HUES48 (cell line): ENCODE results near the gene RPL38.
A peak's percentile ranks its signal among the peaks of the same experiment; 100 is the strongest.

ENCODE experiments used
- H3K27ac ChIP-seq: one replicate; pipeline ENCODE4 v1.7.0; 2013; ENCODE audit warnings: low read depth, low read length, inconsistent platforms
- H3K27me3 ChIP-seq: 2 replicates; pipeline ENCODE4 v1.6.1; 2013; ENCODE audit warnings: mild to moderate bottlenecking, low read length; ENCODE audit not compliant: control insufficient read depth, insufficient read depth
- H3K36me3 ChIP-seq: 2 replicates; pipeline ENCODE4 v1.6.1; 2013; ENCODE audit warnings: low read length; ENCODE audit not compliant: control insufficient read depth, insufficient read depth
- H3K4me1 ChIP-seq: 2 replicates; pipeline ENCODE4 v1.6.1; 2013; ENCODE audit warnings: mild to moderate bottlenecking, low read length; ENCODE audit not compliant: control insufficient read depth, insufficient read depth
- H3K4me3 ChIP-seq: 2 replicates; pipeline ENCODE4 v1.5.1; 2013; ENCODE audit warnings: mild to moderate bottlenecking, low read depth, low read length
- H3K9ac ChIP-seq: 2 replicates; pipeline ENCODE4 v1.6.1; 2013; ENCODE audit warnings: mild to moderate bottlenecking, low read depth, low read length, moderate library complexity
- H3K9me3 ChIP-seq: 2 replicates; pipeline ENCODE4 v1.6.1; 2013; ENCODE audit warnings: low read length; ENCODE audit not compliant: control insufficient read depth, insufficient read depth

The RPL38 gene

GRCh38 chr17:74241431-74241830 is 38.0 kb downstream of the RPL38 start:
- Histone ChIP-seq H3K4me3 (no peak overlapping the region), H3K36me3 (no peaks in the 10 kb centered on the region), H3K4me1 (peaks cover 19% of the 10 kb centered on the region), H3K27me3 (peaks cover 5% of the 10 kb centered on the region; the same call in 1 of the 2 replicates), H3K9me3 (no peaks in the 10 kb centered on the region), H3K9ac (no peak overlapping the region), H3K27ac (no peak overlapping the region)

DNA sequence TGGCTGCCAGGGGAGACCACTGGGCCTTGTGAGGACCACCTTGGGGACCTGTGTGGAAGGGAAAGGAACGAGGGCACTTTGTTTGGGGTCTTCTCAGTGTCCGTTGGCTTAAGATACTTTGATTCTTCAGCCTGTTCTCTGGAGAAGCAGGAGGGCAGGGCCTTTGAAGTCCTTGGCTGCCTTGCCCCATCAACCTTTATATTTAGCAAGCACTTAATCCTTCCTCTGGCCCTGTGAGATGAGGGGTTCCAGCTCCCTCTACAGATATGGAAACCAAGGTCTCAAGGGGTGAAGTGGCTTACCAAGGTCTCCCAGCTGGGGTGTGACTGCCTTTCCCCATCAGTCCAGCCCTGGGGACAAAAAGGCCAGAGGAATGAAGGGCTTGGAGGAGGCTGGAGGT is 38.4 kb downstream of the RPL38 start:
- no peak overlapping the region for H3K27ac ChIP-seq
- H3K27me3 ChIP-seq = peaks cover 5% of the 10 kb centered on the region; the same call in 1 of the 2 replicates
- no peaks in the 10 kb centered on the region for H3K36me3 ChIP-seq
- no peaks in the 10 kb centered on the region for H3K9me3 ChIP-seq
- H3K9ac ChIP-seq = no peak overlapping the region
- H3K4me3 ChIP-seq = no peak overlapping the region
- H3K4me1 ChIP-seq = peaks cover 19% of the 10 kb centered on the region

DNA sequence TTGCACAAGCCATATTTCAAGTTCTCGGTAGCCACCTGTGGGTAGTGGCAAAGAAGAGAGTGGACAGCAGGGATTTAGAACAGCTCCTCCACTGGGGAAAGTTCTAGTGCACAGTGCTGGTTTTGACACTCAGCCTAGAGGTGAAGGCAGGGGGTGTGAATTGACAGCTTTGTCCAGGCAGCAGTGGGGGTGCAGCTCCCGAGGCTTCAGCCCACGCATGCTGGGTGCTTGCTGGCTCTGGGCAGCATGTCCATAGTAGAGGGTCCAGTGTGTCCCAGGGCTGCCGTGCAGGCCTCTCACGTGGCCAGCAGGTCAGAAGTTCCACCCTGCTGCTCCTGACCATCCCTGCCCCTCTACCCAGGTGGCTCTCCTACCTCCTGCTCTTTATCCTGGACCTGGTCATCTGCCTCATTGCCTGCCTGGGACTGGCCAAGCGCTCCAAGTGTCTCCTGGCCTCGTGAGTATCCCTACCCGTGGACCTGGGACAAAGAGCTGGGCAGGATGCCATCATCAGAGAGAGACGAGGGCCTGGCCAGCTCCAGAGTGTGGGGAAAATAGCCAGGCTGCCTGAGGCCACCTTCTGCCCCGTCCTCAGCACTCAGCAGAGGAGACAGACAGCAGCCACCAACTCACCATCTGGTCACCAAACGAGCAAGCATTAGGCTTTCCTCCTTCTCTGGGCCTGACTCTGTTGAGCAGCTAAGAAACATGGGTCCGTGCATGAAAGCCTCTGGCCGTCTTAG is 39.7 kb downstream of the RPL38 start:
- Histone ChIP-seq H3K4me3 (no peak overlapping the region), H3K27me3 (peaks cover 5% of the 10 kb centered on the region), H3K9me3 (no peaks in the 10 kb centered on the region), H3K27ac (no peak overlapping the region), H3K9ac (no peak overlapping the region), H3K36me3 (no peaks in the 10 kb centered on the region), H3K4me1 (peaks cover 19% of the 10 kb centered on the region)

DNA sequence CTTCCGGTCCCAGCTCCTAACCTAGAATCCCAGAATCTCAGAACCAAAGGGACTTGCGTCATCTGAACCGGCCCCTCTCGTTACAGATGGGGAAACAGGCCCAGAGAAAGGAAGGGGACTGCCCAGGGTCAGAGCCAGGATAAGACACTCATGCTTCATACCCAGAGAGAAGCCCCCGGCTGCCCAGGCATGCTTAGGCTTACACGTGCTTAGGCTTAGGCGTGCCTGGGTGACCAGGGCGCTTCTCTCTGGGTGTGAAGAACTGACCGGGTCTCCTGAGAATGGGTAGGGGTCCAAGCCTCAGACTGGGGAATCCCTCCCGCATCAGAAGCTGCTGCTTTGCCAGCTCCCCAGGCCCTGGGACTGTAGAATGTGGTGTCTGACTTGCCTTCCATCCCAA is 40.6 kb downstream of the RPL38 start:
- Histone ChIP-seq H3K9me3 (no peaks in the 10 kb centered on the region), H3K4me1 (peaks cover 19% of the 10 kb centered on the region), H3K27ac (no peak overlapping the region), H3K36me3 (no peaks in the 10 kb centered on the region), H3K27me3 (peaks cover 5% of the 10 kb centered on the region), H3K4me3 (no peak overlapping the region), H3K9ac (no peak overlapping the region)

DNA sequence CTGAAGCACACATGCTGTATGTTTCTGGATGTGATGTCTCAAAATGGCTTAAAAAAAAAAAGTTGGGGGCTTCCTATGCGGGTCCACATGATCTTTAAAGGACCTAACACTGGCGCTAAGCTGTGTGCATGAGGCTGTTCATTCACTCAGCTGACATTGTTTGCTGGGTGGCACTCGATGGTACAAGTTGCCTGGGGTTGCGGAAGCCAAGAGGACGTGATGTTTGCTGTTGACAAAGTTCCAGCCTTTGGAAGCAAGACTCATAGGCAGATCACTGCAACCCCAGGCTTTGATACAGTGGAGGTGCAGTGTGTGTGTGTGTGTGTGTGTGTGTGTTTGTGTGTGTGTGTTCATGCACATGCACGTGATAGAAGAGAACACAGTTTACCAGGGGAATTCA is 41.1 kb downstream of the RPL38 start:
- no peak overlapping the region for H3K27ac ChIP-seq
- no peaks in the 10 kb centered on the region for H3K36me3 ChIP-seq
- no peaks in the 10 kb centered on the region for H3K9me3 ChIP-seq
- peaks cover 5% of the 10 kb centered on the region for H3K27me3 ChIP-seq
- H3K4me3 ChIP-seq = no peak overlapping the region
- peaks cover 19% of the 10 kb centered on the region for H3K4me1 ChIP-seq
- H3K9ac ChIP-seq = no peak overlapping the region

DNA sequence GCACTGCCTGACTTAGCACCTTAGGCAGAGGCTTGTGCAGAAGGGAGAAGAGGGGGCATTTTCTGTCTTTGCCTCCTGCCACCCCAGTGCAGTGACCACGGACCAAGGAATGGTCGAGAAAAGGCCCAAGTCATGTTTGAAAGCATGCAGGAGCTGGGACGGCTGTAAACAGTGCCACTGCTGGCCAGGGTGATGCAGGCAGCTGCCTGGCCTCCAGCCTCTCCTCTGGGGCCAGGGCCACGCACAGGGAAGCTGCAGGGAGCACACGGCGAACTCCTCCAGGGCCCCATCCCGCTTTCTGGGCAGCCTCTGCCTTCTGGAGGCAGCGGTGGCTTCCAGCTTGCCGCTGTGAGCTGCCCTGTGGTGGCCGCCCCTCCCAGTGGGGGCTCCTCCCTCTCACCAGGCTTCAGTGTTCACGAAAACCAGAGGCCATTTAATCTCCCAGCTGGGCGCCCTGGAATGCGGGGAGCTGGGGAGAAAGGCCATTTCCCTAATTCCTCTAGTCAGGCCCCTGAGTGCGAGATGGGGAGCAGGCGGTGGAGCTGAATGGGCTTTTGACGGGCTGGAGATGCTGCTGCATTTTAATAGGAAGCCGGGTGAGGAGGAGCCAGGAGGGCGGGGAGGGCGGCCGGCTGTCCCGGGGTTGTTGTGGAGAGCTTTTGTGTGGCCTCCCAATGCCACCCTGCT is 41.8 kb downstream of the RPL38 start:
- no peak overlapping the region for H3K4me3 ChIP-seq

GRCh38 chr17:74245871-74246270 is 42.4 kb downstream of the RPL38 start:
- Histone ChIP-seq H3K27me3 (peaks cover 5% of the 10 kb centered on the region), H3K9me3 (no peaks in the 10 kb centered on the region), H3K36me3 (no peaks in the 10 kb centered on the region), H3K9ac (no peak overlapping the region), H3K4me1 (peaks cover 19% of the 10 kb centered on the region), H3K27ac (peak overlapping the region; percentile 72), H3K4me3 (no peak overlapping the region)

More for the DNA sequence above, 41.8 kb downstream of the RPL38 start:
- no peaks in the 10 kb centered on the region for H3K36me3 ChIP-seq
- no peak overlapping the region for H3K9ac ChIP-seq
- peaks cover 19% of the 10 kb centered on the region for H3K4me1 ChIP-seq
- H3K9me3 ChIP-seq = no peaks in the 10 kb centered on the region
- peaks cover 5% of the 10 kb centered on the region for H3K27me3 ChIP-seq
- H3K27ac ChIP-seq = peak overlapping the region; percentile 72

GRCh38 chr17:74249590-74250270 is 46.3 kb downstream of the RPL38 start:
- Histone ChIP-seq H3K27me3 (peaks cover 4% of the 10 kb centered on the region), H3K27ac (no peak overlapping the region), H3K9ac (no peak overlapping the region), H3K4me1 (peaks cover 12% of the 10 kb centered on the region), H3K4me3 (no peak overlapping the region), H3K36me3 (no peaks in the 10 kb centered on the region), H3K9me3 (no peaks in the 10 kb centered on the region)

DNA sequence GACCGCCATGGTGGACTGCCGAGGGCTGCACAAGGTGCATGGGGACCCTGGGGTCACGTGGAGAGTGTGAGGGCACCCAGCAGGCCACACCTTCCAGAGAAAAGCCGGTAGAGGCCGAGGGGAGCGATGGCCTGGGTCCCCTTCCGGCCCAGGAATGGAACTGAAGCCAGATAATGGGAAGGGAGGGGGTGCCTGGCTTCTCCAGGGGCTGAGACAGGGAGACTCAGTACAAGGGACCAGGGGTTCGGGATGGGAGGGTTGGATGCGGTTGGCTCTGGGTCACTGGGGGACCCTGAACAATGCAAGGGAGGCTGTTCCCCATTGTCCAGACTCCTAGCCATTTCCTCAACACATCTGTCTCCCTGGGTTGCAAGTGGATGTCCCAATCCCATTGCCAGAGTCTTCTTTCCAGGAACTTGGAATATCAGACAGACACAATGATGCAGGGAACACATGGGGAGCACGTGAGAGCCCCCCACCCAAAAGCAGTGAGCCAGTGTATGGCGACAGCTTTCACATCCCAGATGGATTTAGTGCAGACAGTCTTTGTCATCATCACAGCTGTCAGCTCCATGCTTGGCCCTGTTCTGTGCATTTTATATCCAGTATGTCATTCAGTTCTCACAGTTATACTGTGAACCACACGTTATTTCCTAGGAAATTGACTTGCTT is 47.0 kb downstream of the RPL38 start:
- H3K9me3 ChIP-seq = no peaks in the 10 kb centered on the region
- H3K9ac ChIP-seq = no peak overlapping the region
- H3K27me3 ChIP-seq = no peaks in the 10 kb centered on the region; the same call in 1 of the 2 replicates
- no peaks in the 10 kb centered on the region for H3K36me3 ChIP-seq
- H3K27ac ChIP-seq = no peak overlapping the region
- H3K4me3 ChIP-seq = no peak overlapping the region
- H3K4me1 ChIP-seq = peaks cover 6% of the 10 kb centered on the region; the same call in 1 of the 2 replicates

- Histone ChIP-seq H3K4me1 (peaks cover 3% of the 10 kb centered on the region; the same call in 1 of the 2 replicates), H3K27me3 (no peaks in the 10 kb centered on the region; the same call in 1 of the 2 replicates), H3K9me3 (no peaks in the 10 kb centered on the region), H3K4me3 (no peak overlapping the region), H3K27ac (no peak overlapping the region), H3K36me3 (no peaks in the 10 kb centered on the region), H3K9ac (no peak overlapping the region)
Observed at GRCh38 chr17:74251051-74251450, 47.6 kb downstream of the RPL38 start.
